ENCODE measurements around the gene ADM2.

DNA sequence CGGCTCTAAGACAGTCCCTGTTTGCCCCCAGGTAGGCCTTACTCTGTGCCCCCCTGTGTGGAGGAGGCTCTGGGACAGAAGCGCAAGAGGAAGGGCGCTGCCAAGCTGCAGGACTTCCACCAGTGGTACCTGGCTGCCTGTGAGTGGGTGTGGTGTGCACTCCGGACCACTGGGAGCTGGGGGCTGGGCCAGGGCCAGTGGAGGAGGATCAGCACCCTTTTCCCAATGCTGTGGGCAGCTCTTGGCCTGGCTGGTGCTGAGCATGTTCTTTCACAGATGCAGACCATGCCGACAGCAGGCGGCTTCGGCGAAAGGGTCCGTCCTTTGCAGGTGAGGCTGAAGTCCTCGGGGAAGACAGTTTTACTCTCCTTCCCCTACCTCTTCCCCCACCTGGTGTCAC lies 40.4 kb downstream of the ADM2 start:
- TF ChIP-seq, protein P1, sequence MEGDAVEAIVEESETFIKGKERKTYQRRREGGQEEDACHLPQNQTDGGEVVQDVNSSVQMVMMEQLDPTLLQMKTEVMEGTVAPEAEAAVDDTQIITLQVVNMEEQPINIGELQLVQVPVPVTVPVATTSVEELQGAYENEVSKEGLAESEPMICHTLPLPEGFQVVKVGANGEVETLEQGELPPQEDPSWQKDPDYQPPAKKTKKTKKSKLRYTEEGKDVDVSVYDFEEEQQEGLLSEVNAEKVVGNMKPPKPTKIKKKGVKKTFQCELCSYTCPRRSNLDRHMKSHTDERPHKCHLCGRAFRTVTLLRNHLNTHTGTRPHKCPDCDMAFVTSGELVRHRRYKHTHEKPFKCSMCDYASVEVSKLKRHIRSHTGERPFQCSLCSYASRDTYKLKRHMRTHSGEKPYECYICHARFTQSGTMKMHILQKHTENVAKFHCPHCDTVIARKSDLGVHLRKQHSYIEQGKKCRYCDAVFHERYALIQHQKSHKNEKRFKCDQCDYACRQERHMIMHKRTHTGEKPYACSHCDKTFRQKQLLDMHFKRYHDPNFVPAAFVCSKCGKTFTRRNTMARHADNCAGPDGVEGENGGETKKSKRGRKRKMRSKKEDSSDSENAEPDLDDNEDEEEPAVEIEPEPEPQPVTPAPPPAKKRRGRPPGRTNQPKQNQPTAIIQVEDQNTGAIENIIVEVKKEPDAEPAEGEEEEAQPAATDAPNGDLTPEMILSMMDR (conservative IDR thresholded peaks at IDR 0.05 in 1 of 2, IDR thresholded peaks at IDR 0.05 in 1 of 2; ENCODE audit: extremely low read depth in 1 of 2, insufficient read depth in 1 of 2, low read depth in 1 of 2, low read length in 2 of 2) = no peak
- TF ChIP-seq EZH2 (IDR thresholded peaks at IDR 0.05; ENCODE audit: borderline replicate concordance, low read length) = no peak
